Colonic mucosa (tissue), 4 donors: ENCODE measurements around the gene NOSIP. TPM values are rescaled to one million over a fixed set of nuclear protein-coding genes. Genes with fewer than 3 reads are reported as not detected.
A peak's percentile ranks its signal among the peaks of the same experiment; 100 is the strongest.

Experiments
- DNase-seq: peaks from one replicate; pipeline ENCODE4 v3.0.0-alpha.2; 2020
- H3K27ac ChIP-seq: fragments of 200-600 bp; one replicate; pipeline ENCODE4 v1.8.0; 2021
- H3K27me3 ChIP-seq: fragments of 200-600 bp; one replicate; pipeline ENCODE4 v1.8.0; 2021
- H3K36me3 ChIP-seq: fragments of 200-600 bp; one replicate; pipeline ENCODE4 v1.8.0; 2021
- H3K4me1 ChIP-seq: fragments of 200-600 bp; one replicate; pipeline ENCODE4 v1.8.0; 2021; ENCODE audit warnings: mild to moderate bottlenecking
- H3K4me3 ChIP-seq: fragments of 200-600 bp; one replicate; pipeline ENCODE4 v1.8.0; 2021
- H3K9ac ChIP-seq, 2 donors: one replicate each; pipeline ENCODE4 v1.7.0; 2013; ENCODE audit warnings: control low read depth in 2 of 2, low read depth in 2 of 2, low read length in 2 of 2
- H3K9me3 ChIP-seq: fragments of 200-600 bp; one replicate; pipeline ENCODE4 v1.8.0; 2021
- CTCF ChIP-seq: fragments of 200-600 bp; IDR thresholded peaks from one replicate; pipeline ENCODE4 v1.8.0; 2022; ENCODE audit warnings: antibody characterized with exemption, mild to moderate bottlenecking
- intact Hi-C: fragments of 100-400 bp; cut with DNase I; formaldehyde crosslinking; loops from one replicate; pipeline ENCODE4 v1.14.1; 2022
- total RNA-seq, 2 donors: library from RNA; stranded (reverse); fragmentation: NEBNext Ultra II Directional in 1 of 2; extraction: Animal tissue kit (Norgen Biotek cat#: 25700) in 1 of 2; gene quantifications; one replicate each; pipeline ENCODE4 v1.2.1, GENCODE V29; 2021
- donor health status: healthy.
- donor health status: DM: no; HTN: no; CAD: no.
- donor health status: DM: no; HTN: no; CAD: no.

NOSIP gene
- total RNA-seq, 2 donors from 2014 or later, result 63.2 to 91.2 TPM

DNA sequence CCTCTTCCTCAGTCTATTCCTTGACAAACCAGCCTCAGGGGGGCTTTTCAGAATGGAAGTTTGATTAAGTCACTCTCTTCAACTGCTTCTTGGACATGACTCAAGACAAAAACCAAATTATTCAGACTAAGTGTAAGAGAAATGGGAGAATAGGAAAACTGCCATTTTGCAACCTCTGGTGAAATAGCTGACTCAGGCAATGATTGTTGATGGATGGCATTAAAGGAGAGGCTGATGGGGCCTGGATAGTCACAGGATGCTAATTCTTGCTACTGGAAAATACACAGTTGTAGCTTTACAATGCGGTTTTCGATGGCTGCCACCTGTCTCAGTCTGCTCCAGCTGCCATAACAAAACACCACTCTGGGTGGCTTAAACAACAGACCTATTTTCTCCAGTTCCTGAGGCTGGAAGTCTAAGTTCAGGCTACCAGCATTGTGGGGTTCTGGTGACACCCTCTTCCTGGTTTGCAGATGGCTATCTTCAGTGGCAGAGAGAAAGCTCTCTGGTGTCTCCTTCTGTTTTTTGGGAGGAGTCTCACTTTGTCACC is 6.1 kb downstream of the NOSIP start:
- no peak for DNase-seq
- Histone ChIP-seq H3K27ac (no peak overlapping the region), H3K9me3 (no peaks in the 10 kb centered on the region), H3K9ac (no peak overlapping the region), H3K4me1 (peaks cover 10% of the 10 kb centered on the region), H3K27me3 (no peaks in the 10 kb centered on the region), H3K4me3 (no peak overlapping the region), H3K36me3 (no peaks in the 10 kb centered on the region)
- intact Hi-C loops, result no loop called here
- TF ChIP-seq CTCF, result no peak

GRCh38 chr19:49573425-49573824 is 6.9 kb downstream of the NOSIP start:
- intact Hi-C loops, result no loop called here
- no peak for TF ChIP-seq CTCF
- H3K4me3 ChIP-seq, result no peak overlapping the region
- H3K9me3 ChIP-seq, result no peaks in the 10 kb centered on the region
- H3K36me3 ChIP-seq, result no peaks in the 10 kb centered on the region
- no peak overlapping the region for H3K9ac ChIP-seq
- no peak for DNase-seq
- no peaks in the 10 kb centered on the region for H3K27me3 ChIP-seq
- H3K27ac ChIP-seq, result no peak overlapping the region
- peaks cover 4% of the 10 kb centered on the region for H3K4me1 ChIP-seq

GRCh38 chr19:49573009-49573408 is 7.3 kb downstream of the NOSIP start:
- no peak for TF ChIP-seq CTCF
- intact Hi-C loops, result no loop called here
- DNase-seq, result no peak

DNA sequence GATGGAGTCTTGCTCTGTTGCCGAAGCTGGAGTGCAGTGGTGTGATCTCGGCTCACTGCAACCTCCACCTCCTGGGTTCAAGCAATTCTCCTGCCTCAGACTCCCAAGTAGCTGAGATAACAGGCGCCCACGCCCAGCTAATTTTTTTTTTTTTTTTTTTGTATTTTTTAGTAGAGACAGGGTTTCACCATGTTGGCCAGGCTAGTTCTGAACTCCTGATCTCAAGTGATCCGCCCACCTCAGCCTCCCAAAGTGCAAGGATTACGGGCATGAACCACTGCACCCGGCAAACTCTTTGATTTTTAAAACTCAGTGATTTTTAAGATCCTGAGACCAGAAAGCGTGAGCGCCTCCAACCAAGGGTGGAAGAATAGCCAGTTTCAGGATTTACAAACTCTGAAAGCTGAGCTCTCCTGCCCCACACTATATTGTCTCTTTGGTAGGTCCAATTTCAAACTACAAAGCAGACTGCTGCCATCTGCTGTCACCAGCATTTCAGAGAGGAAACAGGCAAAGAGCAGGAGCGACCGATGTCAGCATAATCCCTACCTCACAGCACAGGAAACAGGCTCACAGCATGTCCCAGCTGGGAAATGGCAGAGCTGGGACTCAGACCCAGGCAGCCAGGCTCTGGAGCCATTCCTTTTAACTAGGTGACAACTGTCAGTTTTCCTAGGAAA is 9.2 kb downstream of the NOSIP start:
- Histone ChIP-seq H3K27ac (peak overlapping the region; percentile 44), H3K9me3 (no peaks in the 10 kb centered on the region), H3K9ac (peak overlapping the region in 1 of 2 donors; percentile 57), H3K4me1 (peaks cover 18% of the 10 kb centered on the region), H3K36me3 (no peaks in the 10 kb centered on the region), H3K4me3 (no peak overlapping the region), H3K27me3 (no peaks in the 10 kb centered on the region)
- no peak for TF ChIP-seq CTCF
- DNase-seq, result peak; percentile 73
- intact Hi-C loops, result loop anchor here (1.0 kb wide), 1 partner anchor 65 kb away; no protein-coding TSS in a partner anchor

More at GRCh38 chr19:49573009-49573408, 7.3 kb downstream of the NOSIP start:
- no peak overlapping the region for H3K4me3 ChIP-seq
- H3K4me1 ChIP-seq, result peaks cover 4% of the 10 kb centered on the region
- H3K9me3 ChIP-seq, result no peaks in the 10 kb centered on the region
- no peak overlapping the region for H3K9ac ChIP-seq
- no peaks in the 10 kb centered on the region for H3K27me3 ChIP-seq
- H3K36me3 ChIP-seq, result no peaks in the 10 kb centered on the region
- H3K27ac ChIP-seq, result no peak overlapping the region

- peaks cover 22% of the 10 kb centered on the region for H3K4me1 ChIP-seq
- H3K9me3 ChIP-seq, result no peaks in the 10 kb centered on the region
- H3K36me3 ChIP-seq, result no peaks in the 10 kb centered on the region
- peak; percentile 99 for TF ChIP-seq CTCF
- no peak overlapping the region for H3K27ac ChIP-seq
- H3K27me3 ChIP-seq, result no peaks in the 10 kb centered on the region
- peak; percentile 85 for DNase-seq
- no peak overlapping the region for H3K4me3 ChIP-seq
- intact Hi-C loops, result loop anchor here (1.0 kb wide), 1 partner anchor 64 kb away; no protein-coding TSS in a partner anchor
- H3K9ac ChIP-seq, result peak overlapping the region in 1 of 2 donors; percentile 57
Measured at GRCh38 chr19:49570138-49570856, 10.1 kb downstream of the NOSIP start.
